Neural crest cell (in vitro differentiated cells): ENCODE results near the gene GPR150. TPM values are rescaled to one million over a fixed set of nuclear protein-coding genes. Genes with fewer than 3 reads are reported as not detected.

Experiments used
- DNase-seq: peaks from one replicate; pipeline ENCODE4 v3.0.0; 2021; ENCODE audit warnings: low read depth, mixed read lengths, low spot score
- H3K27ac Mint-ChIP-seq: one replicate; pipeline ENCODE4 v1.8.0; 2021; ENCODE audit warnings: mild to moderate bottlenecking, mixed read lengths; ENCODE audit not compliant: unreplicated experiment
- H3K27me3 Mint-ChIP-seq: 2 replicates; pipeline ENCODE4 v1.8.0; 2021; ENCODE audit warnings: low read depth, mild to moderate bottlenecking, mixed read lengths
- H3K36me3 Mint-ChIP-seq: 2 replicates; pipeline ENCODE4 v1.8.0; 2021; ENCODE audit warnings: low read depth, mild to moderate bottlenecking, mixed read lengths
- H3K4me1 Mint-ChIP-seq: 2 replicates; pipeline ENCODE4 v1.8.0; 2021; ENCODE audit warnings: mixed read lengths
- H3K4me3 Mint-ChIP-seq: one replicate; pipeline ENCODE4 v1.8.0; 2021; ENCODE audit warnings: mild to moderate bottlenecking, mixed read lengths
- H3K9me3 Mint-ChIP-seq: 2 replicates; pipeline ENCODE4 v1.8.0; 2021; ENCODE audit warnings: mixed read lengths
- CTCF ChIP-seq: fragments of 200-600 bp; sonication (generic); conservative IDR thresholded peaks from 2 replicates; pipeline ENCODE4 v1.5.0; 2021; ENCODE audit warnings: antibody characterized with exemption, mild to moderate bottlenecking
- total RNA-seq: library from RNA; stranded (reverse); gene quantifications from 2 replicates; pipeline ENCODE4 v1.2.1, GENCODE V29; 2021

The GPR150 gene
- total RNA-seq, 1 donor from 2014 or later = not detected

GRCh38 chr5:95617057-95617456, 2.8 kb upstream of the GPR150 start:
- TF ChIP-seq CTCF = no peak
- no peak overlapping the region for H3K4me3 Mint-ChIP-seq

GRCh38 chr5:95619096-95619495, 791 bp upstream of the GPR150 start:
- Mint-ChIP-seq H3K4me1 (peaks cover 13% of the 10 kb centered on the region), H3K36me3 (peaks cover 2% of the 10 kb centered on the region), H3K4me3 (peak overlapping the region; percentile 78), H3K27ac (no peak overlapping the region), H3K27me3 (peaks cover 56% of the 10 kb centered on the region), H3K9me3 (no peaks in the 10 kb centered on the region)
- no peak for TF ChIP-seq CTCF
- no peak for DNase-seq

More at GRCh38 chr5:95617057-95617456, 2.8 kb upstream of the GPR150 start:
- DNase-seq = no peak
- Mint-ChIP-seq H3K4me1 (peaks cover 13% of the 10 kb centered on the region), H3K27me3 (peaks cover 37% of the 10 kb centered on the region), H3K36me3 (peaks cover 7% of the 10 kb centered on the region), H3K9me3 (peaks cover 5% of the 10 kb centered on the region), H3K27ac (no peak overlapping the region)

- peak overlapping the region; percentile 78 for H3K4me3 Mint-ChIP-seq
- TF ChIP-seq CTCF = no peak
- peaks cover 13% of the 10 kb centered on the region for H3K4me1 Mint-ChIP-seq
- no peak for DNase-seq
- no peak overlapping the region for H3K27ac Mint-ChIP-seq
- H3K9me3 Mint-ChIP-seq = no peaks in the 10 kb centered on the region
- peaks cover 2% of the 10 kb centered on the region for H3K36me3 Mint-ChIP-seq
- H3K27me3 Mint-ChIP-seq = peaks cover 60% of the 10 kb centered on the region
Observed at GRCh38 chr5:95619514-95620029, 315 bp upstream of the GPR150 start.

DNA sequence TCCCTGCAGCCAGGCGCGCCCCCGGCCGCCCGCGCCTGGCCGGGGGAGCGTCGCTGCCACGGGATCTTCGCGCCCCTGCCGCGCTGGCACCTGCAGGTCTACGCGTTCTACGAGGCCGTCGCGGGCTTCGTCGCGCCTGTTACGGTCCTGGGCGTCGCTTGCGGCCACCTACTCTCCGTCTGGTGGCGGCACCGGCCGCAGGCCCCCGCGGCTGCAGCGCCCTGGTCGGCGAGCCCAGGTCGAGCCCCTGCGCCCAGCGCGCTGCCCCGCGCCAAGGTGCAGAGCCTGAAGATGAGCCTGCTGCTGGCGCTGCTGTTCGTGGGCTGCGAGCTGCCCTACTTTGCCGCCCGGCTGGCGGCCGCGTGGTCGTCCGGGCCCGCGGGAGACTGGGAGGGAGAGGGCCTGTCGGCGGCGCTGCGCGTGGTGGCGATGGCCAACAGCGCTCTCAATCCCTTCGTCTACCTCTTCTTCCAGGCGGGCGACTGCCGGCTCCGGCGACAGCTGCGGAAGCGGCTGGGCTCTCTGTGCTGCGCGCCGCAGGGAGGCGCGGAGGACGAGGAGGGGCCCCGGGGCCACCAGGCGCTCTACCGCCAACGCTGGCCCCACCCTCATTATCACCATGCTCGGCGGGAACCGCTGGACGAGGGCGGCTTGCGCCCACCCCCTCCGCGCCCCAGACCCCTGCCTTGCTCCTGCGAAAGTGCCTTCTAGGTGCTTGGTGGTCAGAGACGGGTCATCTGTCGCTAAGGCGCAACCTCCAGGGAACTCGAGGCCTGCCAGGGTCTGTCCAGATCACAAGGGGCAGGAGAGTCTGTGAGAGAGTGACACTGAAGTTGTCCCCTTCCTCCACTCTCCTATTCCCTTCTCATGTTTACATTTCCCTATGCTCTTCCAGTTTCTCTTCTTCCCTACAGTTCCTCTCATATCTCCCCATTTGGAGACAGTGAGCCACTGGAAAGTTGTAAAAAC, 1.3 kb downstream of the GPR150 start:
- peaks cover 63% of the 10 kb centered on the region for H3K27me3 Mint-ChIP-seq
- H3K4me3 Mint-ChIP-seq = peak overlapping the region; percentile 86
- DNase-seq = peak; percentile 41
- no peak for TF ChIP-seq CTCF
- H3K27ac Mint-ChIP-seq = no peak overlapping the region
- peaks cover 13% of the 10 kb centered on the region for H3K4me1 Mint-ChIP-seq
- H3K36me3 Mint-ChIP-seq = peaks cover 2% of the 10 kb centered on the region
- H3K9me3 Mint-ChIP-seq = no peaks in the 10 kb centered on the region

GRCh38 chr5:95621839-95622629, 2.1 kb downstream of the GPR150 start:
- Mint-ChIP-seq H3K36me3 (peaks cover 2% of the 10 kb centered on the region), H3K4me3 (peak overlapping the region; percentile 86), H3K9me3 (no peaks in the 10 kb centered on the region), H3K27me3 (peaks cover 64% of the 10 kb centered on the region), H3K27ac (no peak overlapping the region), H3K4me1 (peaks cover 13% of the 10 kb centered on the region)
- TF ChIP-seq CTCF = no peak
- DNase-seq = no peak
